ENCODE results near the gene ADGRA3.

GRCh38 chr4:22345678-22346077, 170.2 kb downstream of the ADGRA3 start:
- no peak for TF ChIP-seq RAD21 (IDR thresholded peaks at IDR 0.05; ENCODE audit: low read depth)
- TF ChIP-seq CEBPB (IDR thresholded peaks at IDR 0.05) = no peak
- no peak for TF ChIP-seq TAF1 (IDR thresholded peaks at IDR 0.05; ENCODE audit: low read depth)
- TF ChIP-seq YY1 (IDR thresholded peaks at IDR 0.05; ENCODE audit: low read depth) = no peak

All from Ishikawa (cell line).